ENCODE data around the gene DUSP28. TPM values are rescaled to one million over a fixed set of nuclear protein-coding genes. Genes with fewer than 3 reads are reported as not detected.

DUSP28 gene
- total and polyA plus RNA-seq, 2 of the 13 experiments (the other 11 are each of a cell fraction or from before 2014, with no cell fraction given), result 5.2 to 8.6 TPM

- TF ChIP-seq ZNF569 (CRISPR knock-in tag; IDR thresholded peaks at IDR 0.05; ENCODE audit: borderline replicate concordance), result 0 out of 2 replicates have a peak, but pooled peaks have one; percentile 23
- TF ChIP-seq, protein P1, sequence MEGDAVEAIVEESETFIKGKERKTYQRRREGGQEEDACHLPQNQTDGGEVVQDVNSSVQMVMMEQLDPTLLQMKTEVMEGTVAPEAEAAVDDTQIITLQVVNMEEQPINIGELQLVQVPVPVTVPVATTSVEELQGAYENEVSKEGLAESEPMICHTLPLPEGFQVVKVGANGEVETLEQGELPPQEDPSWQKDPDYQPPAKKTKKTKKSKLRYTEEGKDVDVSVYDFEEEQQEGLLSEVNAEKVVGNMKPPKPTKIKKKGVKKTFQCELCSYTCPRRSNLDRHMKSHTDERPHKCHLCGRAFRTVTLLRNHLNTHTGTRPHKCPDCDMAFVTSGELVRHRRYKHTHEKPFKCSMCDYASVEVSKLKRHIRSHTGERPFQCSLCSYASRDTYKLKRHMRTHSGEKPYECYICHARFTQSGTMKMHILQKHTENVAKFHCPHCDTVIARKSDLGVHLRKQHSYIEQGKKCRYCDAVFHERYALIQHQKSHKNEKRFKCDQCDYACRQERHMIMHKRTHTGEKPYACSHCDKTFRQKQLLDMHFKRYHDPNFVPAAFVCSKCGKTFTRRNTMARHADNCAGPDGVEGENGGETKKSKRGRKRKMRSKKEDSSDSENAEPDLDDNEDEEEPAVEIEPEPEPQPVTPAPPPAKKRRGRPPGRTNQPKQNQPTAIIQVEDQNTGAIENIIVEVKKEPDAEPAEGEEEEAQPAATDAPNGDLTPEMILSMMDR (CRISPR knock-in tag; IDR thresholded peaks at IDR 0.05), result peak; percentile 51
- no peak for TF ChIP-seq KLF12 (CRISPR knock-in tag; IDR thresholded peaks at IDR 0.05; ENCODE audit: borderline replicate concordance)
- TF ChIP-seq ZNF816 (CRISPR knock-in tag; IDR thresholded peaks at IDR 0.05; ENCODE audit: borderline replicate concordance), result peak; percentile 90; the same call in 1 of the 2 replicates
- TF ChIP-seq ZSCAN22 (CRISPR knock-in tag; IDR thresholded peaks at IDR 0.05), result no peak
- no peak for TF ChIP-seq NBN (conservative IDR thresholded peaks at IDR 0.05)
- TF ChIP-seq FOSL1 (CRISPR knock-in tag; IDR thresholded peaks at IDR 0.05; ENCODE audit: borderline replicate concordance), result no peak
- TF ChIP-seq IRX3 (CRISPR knock-in tag; IDR thresholded peaks at IDR 0.05; ENCODE audit: borderline replicate concordance, low read depth), result no peak; the same call in none of the 2 replicates
- peak; percentile 48; the same call in 1 of the 2 replicates for TF ChIP-seq POLR2AphosphoS2 (IDR thresholded peaks at IDR 0.05; ENCODE audit: low read depth, low read length)
- peak; percentile 76; the same call in 1 of the 2 replicates for TF ChIP-seq EEA1 (CRISPR knock-in tag; IDR thresholded peaks at IDR 0.05; ENCODE audit: borderline replicate concordance)
- TF ChIP-seq, protein P2, sequence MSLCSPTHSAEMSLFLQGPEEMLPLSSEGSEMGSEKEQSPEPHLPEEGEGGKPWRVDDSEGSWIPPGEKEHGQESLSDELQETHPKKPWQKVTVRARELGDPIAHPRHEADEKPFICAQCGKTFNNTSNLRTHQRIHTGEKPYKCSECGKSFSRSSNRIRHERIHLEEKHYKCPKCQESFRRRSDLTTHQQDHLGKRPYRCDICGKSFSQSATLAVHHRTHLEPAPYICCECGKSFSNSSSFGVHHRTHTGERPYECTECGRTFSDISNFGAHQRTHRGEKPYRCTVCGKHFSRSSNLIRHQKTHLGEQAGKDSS (CRISPR knock-in tag; IDR thresholded peaks at IDR 0.05; ENCODE audit: borderline replicate concordance, low read depth), result peak; percentile 16; the same call in 1 of the 2 replicates
- TF ChIP-seq ZNF780A (CRISPR knock-in tag; IDR thresholded peaks at IDR 0.05), result no peak
- peak; percentile 47; the same call in 1 of the 2 replicates for TF ChIP-seq ZBTB2 (CRISPR knock-in tag; IDR thresholded peaks at IDR 0.05; ENCODE audit: low read depth)
- TF ChIP-seq CCDC6 (CRISPR knock-in tag; IDR thresholded peaks at IDR 0.05), result peak; percentile 99
- TF ChIP-seq KIAA2018 (CRISPR knock-in tag; IDR thresholded peaks at IDR 0.05; ENCODE audit: borderline replicate concordance), result no peak
Observed at GRCh38 chr2:240560480-240561324, 545 bp downstream of the DUSP28 start (continued).
